Measurements from ENCODE around the gene BRIX1.

The BRIX1 gene, protein sequence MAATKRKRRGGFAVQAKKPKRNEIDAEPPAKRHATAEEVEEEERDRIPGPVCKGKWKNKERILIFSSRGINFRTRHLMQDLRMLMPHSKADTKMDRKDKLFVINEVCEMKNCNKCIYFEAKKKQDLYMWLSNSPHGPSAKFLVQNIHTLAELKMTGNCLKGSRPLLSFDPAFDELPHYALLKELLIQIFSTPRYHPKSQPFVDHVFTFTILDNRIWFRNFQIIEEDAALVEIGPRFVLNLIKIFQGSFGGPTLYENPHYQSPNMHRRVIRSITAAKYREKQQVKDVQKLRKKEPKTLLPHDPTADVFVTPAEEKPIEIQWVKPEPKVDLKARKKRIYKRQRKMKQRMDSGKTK

DNA sequence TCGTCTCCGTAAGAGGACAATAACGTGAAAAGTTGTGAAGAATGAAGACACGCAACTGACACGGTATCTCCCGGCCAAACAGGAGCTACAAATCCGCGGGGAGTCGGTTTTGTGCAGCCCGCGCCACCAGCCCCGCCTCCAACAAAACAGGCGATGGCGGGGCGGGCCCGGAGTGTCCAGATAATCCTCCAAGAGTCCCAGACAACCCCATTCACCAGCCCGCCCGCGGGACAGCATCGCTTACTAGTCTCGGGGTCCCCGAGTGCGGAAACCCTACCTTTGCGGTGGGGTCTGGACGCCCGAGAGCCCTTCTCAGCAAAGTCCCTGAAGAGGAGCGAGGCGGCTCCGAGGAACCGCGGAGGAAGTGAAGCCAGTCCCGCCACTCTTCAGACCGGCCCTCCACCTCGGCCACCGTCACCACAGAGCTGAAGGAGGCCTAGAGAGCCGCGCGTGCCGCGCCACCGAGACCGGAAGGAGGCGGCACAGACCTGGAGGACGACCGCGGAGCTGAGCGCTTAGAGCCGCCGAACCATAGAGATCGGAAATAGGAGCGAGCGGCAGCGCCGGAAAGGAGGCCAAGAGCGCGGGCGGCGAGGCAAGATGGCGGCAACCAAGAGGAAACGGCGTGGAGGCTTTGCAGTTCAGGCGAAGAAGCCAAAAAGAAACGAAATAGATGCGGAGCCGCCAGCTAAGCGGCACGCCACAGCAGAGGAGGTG, at the start of gene BRIX1, which contains the start of gene RAD1:
Gene BRIX1, plus strand, starts transcription at position 573 of the 717 bp plus-strand sequence. Its CDS starts 28 bp downstream, at position 601.
Gene RAD1, minus strand, starts transcription at position 366 of the 717 bp plus-strand sequence. CDS start 612 bp downstream, outside the sequence.
- peak; percentile 93 for DNase-seq

DNA sequence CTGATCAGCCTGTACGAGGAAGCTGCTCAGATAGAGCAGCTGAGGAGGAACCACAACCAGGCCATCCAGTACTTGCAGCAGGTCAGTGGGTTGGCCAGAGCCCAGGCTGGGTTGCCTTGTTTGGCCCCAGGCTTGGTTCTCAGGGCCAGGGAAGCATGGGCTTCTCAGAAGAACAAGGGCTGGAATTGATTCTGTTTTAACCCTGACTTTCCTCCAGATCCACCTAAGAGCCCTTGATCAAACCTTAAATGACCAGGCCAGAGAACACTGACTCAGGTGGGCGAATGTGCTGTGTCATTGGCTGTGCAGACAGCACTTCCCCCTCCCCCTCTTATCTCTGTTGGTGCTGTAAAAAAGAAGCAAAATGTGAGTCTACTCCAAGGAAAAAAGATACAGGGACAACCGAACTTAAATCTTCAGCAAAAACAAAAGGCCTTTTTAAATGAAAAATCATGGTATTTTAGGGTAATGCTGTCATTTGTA, 48.5 kb upstream of the BRIX1 start:
- DNase-seq = no peak

DNA sequence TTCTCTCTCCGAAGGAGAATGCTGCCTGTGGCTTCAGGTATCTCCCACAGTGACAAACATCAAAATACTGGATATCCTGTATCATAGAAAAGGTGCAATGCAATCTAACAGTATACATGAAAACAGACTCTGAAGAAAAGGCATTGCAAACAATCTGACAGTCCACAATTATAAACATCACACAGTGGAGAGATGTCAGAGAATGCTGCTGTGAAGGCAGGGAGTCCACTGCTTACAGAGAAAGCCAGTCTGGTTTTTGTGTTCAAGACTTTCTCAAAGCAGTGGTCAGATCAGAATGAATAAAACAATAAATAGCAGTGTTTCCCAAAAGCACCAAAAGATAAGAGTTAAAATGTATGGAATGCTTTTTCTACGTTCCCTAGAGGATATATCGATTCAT, 47.9 kb upstream of the BRIX1 start:
- no peak for DNase-seq

DNA sequence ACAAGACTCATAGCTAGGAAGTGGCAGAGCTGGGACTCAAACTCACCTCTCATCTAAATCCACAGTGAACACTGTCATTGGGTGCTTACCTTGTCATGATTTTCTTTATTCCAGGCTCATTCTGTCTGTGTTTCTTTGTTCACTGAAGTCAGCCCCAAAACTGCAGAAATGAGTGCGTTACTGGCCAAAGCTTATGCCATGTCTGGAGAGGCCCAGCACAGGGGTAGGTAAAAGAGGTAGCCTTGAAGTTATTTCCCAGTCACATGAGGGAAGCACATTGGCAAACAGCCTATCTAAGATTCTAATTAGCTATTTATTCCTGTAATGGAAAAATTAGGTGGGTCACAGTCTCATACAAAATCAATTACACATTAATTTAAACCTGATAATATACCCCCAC, 46.7 kb upstream of the BRIX1 start:
- DNase-seq = no peak

DNA sequence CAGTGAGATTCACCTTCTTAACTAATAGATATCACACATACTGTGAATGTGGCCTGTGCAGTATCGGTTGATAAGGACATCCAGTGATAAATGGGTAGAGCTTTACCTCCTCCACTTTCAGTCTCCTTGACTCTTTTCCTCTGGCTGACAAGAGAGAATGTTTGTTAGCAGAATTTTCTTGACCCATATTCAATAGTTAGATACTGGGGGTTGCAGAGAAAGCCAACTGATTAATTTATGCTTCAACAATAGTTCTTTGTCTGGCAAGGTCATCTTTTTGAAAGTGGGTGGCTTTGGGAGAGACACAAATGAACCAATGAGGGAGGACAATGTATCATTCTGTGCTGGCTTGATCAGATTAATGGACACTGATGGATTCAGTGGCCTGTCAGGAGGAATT, 46.3 kb upstream of the BRIX1 start:
- DNase-seq = no peak

DNA sequence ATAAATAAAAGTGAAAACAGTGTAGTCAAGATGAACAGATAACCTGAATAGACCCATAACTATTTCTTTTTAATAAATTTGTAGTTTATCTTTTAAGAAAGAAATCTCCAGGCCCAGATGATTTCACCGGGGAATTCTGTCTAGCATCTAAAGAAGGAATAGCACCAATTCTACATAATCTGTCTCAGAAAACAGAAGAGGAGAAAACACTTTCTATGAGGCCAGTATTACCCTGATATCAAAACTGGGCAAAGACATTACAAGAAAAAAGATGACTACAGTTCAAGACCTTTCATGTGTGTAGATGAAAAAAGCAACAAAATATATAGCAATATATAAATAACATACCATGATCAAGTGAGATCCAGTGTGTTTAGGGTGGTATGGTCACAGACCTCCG, 45.1 kb upstream of the BRIX1 start:
- DNase-seq = no peak

DNA sequence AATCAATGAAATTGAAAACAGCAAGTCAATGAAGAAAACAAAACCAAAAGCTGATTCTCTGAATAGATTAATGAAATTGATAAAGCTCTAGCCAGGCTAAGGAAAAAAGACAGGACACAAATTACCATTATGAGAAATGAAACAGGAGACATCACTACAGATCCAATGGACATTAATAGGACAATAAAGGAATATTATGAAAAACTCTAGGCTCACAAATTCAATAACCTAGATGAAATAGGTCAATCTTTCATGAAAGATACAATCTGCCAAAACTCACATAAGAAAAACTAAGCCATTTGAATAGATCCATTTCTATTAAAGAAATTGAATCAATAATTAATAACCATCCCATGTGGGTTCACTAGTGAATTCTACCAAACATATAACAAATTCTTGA, 39.2 kb upstream of the BRIX1 start:
- no peak for DNase-seq

DNA sequence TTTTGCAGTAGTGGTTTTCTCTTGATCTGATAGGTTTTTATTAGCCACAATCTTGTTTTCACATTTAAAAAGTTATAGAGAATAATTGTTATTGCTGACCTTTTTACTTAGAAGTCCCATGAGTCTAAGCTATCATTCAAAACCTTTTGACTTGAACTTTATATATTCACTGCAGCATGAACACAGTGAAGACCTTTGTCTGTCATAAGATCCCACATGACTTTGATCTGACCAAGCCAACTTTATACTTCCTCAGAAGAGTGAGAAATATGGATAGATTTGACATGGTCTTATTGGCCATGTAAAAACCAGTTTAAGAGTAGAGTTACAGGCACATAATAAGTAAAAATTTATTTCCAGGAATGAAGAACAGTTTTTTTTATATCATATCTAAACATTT, 34.3 kb upstream of the BRIX1 start:
- no peak for DNase-seq

DNA sequence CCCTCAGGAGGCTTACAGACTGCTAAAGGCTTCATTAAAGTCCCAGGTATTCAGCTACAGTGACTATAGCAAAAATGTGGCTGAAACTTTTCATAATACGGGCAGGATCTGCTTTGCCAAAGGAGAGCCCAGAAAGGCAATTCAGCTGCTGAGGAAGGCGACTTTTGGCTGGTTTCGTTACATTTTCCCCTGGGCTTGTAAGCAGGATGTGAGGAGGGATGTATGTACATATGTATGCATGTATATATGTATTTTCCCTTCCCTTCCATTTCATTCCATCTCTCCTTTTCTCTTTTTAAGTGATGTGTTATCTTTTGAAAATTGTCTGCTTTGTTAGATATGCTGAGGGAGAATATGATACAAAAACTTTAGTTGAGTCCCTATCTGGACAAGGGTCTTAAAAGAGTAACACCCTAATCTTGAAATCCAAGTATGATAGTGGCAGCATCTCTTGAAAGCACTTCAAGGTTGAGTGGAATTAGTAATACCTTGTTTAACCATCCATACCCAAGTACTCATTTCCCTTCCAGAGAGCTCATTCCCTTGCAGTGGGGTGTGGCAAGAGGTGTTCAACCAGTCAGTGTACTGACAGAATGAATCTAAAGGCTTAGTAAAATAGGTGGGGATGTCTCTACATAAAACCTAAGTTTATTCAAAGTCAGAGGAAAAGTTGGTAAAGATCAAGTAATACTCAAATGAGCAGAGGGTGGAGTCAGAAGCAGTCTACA, 29.0 kb upstream of the BRIX1 start:
- DNase-seq = no peak

DNA sequence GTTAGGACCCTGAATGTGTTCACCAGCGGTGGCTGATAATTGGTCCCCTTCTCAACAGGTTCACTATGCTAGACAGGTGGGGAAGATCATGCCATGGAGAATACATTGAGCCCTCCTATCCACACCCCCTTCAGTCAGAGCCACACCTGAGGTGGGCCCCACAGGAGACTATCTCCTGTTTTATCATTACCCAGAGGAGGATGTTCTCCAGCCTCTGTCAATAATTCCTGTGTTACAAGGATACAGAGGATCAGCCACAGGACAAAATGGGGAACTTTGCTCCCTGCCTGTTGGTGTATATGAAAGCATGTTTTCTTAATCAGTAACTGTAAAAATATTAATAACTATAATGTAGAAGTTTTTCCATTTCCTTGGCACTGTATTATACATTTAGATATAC, 26.1 kb upstream of the BRIX1 start:
- no peak for DNase-seq

DNA sequence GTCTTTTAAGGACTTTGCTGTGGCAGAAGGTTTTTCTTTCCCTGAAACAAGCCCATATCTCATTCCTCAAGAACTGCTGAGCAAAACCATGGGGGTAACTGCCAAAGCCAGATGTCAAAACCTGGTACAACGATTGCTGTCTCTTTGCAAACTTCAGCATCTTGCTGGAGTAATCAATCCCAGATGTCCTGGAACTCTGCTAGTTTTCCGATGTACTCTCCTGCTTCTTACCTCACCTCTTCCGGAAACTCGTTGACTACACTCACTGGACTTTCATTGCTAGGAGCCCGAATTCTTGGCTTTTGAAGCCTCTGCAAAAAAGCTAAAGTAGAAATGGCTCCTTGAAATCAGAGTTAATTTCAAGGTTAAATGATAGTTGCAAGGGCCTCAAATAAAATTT, 23.5 kb upstream of the BRIX1 start:
- no peak for DNase-seq

DNA sequence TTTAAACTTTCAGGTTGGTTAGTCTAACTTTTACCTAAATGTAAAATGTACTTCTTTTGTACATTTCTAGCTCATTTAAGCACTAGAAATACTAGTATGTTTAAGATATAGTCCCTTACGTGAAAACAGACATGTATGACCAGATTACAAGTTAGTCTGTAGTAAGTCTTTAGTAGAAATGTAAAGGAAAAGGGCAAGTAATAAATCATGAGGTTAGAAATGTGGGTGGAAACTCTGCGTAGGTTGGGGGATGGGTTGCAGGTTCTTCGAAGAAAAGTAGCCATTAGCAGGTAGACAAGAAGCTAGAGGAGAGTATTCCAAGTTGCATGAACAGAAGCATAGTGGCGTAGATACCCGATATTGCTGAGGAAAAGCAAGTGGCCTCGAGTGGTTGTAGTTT, 23.1 kb upstream of the BRIX1 start:
- no peak for DNase-seq

DNA sequence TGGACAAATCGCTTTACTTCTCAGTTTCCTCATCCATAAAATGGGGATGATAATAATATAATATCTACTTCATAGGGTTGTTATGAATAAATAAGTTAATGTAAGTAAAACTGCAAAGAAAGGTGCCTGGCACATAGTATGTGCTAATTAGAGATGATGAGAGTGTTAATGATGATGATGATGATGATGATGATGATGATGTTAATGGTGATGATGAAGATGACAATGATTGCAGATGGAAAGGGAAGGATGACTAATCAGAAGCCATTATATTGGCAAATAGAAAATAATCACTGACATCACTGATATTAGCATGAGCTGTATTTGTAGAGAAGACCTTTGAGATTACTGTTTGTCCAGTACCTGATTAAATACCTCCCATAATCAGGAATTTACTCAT, 20.8 kb upstream of the BRIX1 start:
- no peak for DNase-seq

DNA sequence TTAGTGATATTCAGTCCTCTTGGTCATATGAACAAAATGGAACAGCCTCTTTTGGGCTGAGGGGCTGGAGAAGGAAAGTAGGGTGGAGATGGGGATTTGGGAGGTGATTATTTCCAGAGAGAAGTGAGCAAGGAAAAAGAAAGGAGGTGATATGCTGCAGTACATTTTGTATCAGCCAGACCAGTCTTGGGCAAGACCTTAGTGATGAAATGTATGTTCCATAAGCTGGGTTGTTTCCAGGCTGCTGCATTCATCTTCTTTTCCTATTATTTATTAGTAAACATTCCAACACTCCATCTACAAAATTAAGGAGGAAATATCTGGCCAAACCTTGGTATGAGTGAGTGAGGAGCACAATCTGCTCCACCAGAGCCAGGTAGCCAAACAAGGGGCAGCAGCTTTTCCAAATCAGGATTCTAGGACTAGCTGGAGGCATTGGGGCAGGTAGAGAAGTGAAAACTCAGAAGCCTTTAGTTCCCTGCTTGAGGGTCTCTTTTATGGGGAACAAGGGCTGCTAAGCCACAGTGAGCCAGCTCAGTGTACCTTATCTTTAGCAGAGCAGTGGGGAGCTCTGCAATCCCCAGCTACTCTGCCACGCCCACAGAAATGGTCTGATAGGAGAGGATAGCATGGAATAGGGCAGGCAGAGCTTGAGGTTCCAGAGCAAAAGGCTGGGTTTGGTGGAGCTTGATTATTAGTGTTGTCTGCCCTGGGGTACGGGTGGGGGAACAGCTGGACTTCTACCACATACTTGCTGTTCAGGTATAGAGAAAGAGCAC, 19.7 kb upstream of the BRIX1 start:
- DNase-seq = no peak

DNA sequence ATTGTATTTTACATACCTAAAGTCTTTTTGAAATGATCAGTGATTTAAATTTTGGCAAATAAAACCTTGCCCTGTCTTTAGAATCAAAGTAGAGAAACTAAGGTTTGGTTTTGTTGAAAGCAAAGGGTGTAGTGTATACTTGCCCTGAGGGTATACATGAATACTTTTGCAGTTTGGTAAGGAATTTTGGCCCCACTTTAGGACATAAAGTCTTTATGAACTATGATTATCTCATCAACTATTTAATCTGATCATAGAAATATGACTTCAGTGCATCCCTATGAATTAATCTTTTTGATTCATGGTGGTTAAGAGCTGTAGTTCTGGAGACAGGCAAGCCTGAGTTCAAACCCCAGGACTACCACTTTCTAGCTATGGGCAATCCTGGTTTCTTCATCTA, 17.9 kb upstream of the BRIX1 start:
- no peak for DNase-seq

DNA sequence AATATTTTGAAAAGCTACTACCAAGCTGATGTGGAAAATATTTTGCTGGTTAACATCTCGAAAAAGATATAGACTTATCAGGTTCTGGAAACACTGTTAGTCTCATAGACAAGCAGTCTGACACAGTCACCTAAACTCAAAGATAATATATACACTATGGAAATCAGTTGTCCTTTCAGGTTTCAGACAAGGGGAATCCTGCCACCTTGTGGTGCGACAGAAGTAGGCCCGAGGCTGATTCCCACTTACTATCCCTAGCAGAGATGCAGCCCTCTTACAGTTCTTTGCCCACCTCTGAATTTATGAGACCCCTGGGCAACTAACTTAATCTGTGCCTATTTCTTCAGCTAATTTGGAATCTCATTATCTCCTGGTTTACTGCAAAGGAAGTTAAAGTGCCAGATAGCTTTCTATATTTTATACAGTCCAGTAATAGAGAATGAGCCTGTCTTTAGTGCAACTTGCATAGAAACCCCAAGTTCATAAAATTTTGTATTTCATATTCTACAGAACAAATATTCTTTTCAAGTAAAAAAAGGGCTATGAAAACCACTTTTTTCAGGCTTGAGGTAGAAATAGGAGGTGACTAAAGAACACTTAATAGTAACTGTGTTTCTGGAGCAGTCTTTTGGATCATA, 17.1 kb upstream of the BRIX1 start:
- peak; percentile 37 for DNase-seq

DNA sequence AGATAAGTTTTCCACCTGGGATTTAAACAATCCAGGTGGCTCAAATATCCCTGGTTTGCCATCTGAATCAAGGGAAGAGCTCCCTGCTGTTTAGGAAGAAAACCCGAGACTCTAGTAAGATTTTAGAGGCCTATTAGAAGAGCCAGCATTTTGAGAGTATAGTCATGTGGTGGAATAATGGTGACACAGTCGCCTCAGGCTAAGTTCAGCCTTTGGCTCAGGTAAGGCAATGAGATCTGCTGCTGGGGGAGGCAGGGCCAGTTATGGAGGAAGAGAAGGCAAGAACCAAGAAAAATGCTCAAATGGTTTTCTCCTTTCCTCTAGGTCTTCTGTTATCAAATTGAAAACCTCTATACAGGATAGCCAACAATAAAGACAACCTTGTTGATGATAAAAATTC, 16.4 kb upstream of the BRIX1 start:
- DNase-seq = no peak

DNA sequence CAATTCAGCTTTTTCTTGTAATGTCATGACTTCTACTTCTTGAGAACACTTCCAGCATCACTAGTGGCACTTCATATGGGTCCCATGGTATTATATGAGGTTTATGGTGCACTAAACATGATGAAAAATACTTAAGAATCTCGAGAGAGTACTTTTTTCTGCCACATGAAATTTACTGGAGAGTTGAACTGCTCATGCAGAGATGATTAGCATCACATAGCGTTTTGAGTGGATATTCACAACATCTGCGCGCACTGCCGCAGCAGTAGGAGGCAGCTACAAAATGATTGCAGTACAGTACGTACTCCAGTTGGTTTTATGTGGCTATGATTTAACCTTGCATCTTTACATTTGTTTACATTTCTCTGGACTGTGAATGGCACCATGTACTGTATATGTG, 14.9 kb upstream of the BRIX1 start:
- DNase-seq = no peak

DNA sequence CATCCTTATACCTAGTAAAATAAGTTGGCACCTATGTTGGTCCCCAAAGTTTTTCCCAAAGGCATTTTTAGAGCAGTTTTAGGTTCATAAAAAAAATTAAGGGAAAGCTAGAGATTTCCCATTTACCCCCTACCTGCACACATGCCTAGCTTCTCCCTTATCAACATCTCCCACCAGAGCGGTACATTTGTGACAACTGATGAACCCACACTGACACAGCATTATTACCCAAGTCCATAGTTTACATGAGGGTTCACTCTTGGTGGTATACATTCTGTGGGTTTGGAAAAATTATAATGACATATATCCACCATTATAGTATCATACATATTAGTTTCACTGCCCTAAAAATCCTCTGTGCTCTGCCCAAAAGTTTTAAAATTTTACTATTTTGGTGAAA, 12.3 kb upstream of the BRIX1 start:
- no peak for DNase-seq

DNA sequence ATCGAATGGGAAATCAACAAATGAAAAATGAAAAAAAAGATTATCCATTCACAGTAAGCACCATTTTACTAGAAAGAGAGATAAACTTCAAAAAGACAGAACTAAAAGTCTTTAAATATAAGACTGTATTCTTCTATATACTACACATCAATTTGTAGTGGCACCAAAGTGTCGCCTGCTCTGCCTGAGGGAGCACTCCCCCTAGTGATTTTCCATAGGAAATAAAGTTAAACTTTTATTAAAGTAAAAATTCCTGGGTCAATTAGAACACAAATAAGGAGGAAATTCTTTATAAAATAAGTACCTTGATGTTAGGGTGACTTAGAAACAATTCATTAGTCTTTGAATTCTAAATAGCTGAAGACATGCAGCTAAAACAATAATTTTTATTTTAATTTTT, 9.9 kb upstream of the BRIX1 start:
- no peak for DNase-seq

DNA sequence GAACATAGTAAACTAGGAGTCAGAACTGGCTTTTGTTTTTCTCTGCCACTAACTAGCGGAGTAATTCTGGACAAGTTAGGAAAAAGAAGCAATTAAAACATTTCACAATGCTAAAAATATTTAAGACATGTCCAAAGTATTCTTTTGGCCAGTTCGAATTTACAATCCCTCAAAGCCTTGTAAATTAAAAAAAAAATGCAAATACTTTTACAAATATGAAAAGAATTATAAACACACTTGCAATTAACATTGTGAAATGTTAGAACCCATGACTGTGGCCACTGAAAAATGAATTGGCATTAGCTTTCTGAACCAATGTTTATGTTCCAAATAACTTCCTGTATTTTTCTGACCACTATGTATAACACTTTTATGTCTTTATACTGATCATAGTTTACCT, 2.4 kb upstream of the BRIX1 start:
- DNase-seq = no peak

DNA sequence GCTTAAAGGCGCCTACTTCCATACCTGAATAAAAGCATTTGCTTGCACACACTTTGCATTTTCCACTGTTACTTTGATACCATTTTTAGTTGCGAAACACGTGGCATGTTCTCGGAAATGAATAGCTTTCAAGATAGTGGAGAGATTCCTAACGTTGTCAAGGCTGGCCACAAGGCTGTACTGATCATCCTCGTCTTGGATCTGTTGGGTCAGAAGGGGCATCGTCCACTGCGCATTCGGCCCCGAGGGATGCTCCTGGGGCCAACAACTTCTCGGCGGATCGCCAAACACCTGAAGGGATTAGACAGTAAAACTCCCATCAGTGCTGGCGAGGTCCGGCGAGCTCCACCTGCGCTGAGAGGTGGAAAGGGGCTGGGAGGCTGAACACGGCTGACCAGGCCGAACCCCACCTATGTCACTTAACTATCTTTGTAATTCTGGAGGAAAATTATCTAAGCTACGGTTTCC, 806 bp upstream of the BRIX1 start:
- no peak for DNase-seq

All from DMS 273 treated with DMSO at 0.1 percent for 48 hours (cell line).